Fibroblast of pulmonary artery (primary cell): ENCODE results near the gene GDF10.

Experiments used
- DNase-seq: peaks from one replicate; pipeline ENCODE4 v3.0.0-alpha.2; 2010; ENCODE audit warnings: low read depth
- H3K4me3 ChIP-seq: replicated peaks from 2 replicates; pipeline ENCODE4 v1.5.1; 2011; ENCODE audit warnings: low read depth, mild to moderate bottlenecking, control low read depth, low read length, moderate library complexity
- CTCF ChIP-seq: IDR thresholded peaks from 2 replicates; pipeline ENCODE4 v1.5.1; 2011; ENCODE audit warnings: mild to moderate bottlenecking, control low read depth, low read length, inconsistent platforms; ENCODE audit errors: missing control alignments

GDF10 gene

GRCh38 chr10:47279276-47279675, 20.7 kb upstream of the GDF10 start:
- no peak for TF ChIP-seq CTCF
- H3K4me3 ChIP-seq: no peak overlapping the region
- no peak for DNase-seq

- H3K4me3 ChIP-seq: no peak overlapping the region
- TF ChIP-seq CTCF: no peak
- DNase-seq: no peak
Measured at GRCh38 chr10:47282005-47282656, 17.9 kb upstream of the GDF10 start.

GRCh38 chr10:47282657-47283018, 17.4 kb upstream of the GDF10 start:
- DNase-seq: no peak
- no peak overlapping the region for H3K4me3 ChIP-seq
- TF ChIP-seq CTCF: no peak

DNA sequence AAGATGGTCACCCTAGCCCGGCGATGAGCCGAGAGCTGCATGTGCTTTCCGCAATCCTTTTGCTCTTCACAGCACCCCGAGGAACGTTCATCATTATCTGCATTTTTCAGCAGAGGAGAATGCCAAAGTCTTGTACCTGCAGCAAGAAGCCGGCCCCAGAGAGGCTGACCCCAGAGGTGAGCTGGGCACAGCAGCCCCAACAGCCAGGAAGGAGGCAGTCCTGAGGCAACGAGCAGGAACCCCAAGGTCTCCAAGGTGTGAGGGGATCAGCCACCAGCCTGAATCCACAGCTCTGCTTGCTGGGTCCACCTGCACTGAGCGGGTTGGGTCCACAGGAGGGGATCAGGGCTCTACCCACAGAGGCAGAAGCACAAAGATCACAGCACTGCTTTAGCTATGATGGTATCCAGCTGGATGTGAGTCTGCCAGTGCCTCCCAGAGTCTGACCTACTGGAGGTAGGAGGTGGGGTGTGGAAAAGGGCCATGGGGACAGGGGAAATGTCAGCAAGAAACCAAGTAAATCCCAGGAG, 16.8 kb upstream of the GDF10 start:
- no peak for DNase-seq
- H3K4me3 ChIP-seq: no peak overlapping the region
- no peak for TF ChIP-seq CTCF

- no peak overlapping the region for H3K4me3 ChIP-seq
- no peak for DNase-seq
- no peak for TF ChIP-seq CTCF
Measured at GRCh38 chr10:47283848-47284247, 16.1 kb upstream of the GDF10 start.

DNA sequence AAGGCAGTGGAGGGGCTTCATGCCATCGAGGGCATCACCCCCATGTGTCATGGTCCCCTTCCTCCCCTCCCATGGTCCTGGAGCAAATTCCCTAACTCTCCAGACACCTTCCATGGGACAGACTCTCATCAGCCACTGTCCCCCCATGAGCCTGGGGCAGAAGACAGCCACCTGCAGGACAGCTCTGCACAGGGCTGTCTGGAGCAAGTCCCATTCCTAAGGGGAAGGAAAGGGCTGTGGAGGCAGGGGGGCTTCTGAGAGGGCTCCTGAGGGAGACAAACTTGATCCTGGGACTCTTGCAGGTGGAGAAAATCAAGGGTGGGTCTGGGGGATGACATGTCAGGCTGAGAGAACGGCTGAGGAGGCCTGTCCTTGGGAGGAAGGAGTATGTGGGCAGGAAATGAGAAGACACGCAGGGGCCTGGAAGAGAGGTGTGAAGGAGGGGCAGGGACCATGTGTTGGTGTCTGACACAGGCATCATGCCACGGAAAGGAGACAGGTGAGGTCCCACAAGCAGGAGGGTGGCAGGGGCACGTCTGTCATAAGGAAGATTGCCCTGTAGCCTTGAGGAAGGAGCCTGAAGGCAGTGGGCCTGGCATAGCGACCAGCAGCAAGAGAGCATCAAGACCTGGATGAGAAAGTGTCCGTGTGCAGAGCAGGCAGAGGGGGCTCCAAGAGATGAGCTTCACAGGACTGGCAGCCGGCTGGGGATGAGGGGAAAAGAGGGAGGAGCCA, 14.4 kb upstream of the GDF10 start:
- no peak for TF ChIP-seq CTCF
- no peak overlapping the region for H3K4me3 ChIP-seq
- no peak for DNase-seq
